CD4-positive, alpha-beta T cell treated with Interferon alpha-2 for 1 hour (primary cell): Measurements from ENCODE around the gene GAS7.

Experiments
- DNase-seq, 2 donors: peaks; one replicate each; pipeline ENCODE4 v3.0.0-alpha.2; 2020 to 2022

Gene GAS7

DNA sequence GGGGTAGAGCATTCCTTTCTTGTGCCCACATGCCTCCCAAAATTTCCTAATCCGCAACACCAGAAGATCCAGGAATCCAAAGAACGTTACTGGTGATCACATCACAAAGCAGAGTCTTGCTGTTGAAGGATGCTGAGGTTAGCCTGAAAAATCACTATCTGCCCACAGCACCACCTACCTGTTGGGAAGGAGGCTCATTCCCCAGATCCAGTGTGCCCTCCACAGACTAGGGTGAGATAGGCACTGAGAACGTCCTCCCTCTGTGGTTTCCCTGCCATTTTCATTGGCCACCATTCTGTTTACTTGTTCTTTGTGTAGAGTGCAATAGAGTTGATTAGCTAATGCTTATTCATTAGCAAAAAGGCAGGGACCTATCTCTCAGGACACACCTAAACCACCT is 323.7 kb downstream of the GAS7 start:
- DNase-seq: no peak

DNA sequence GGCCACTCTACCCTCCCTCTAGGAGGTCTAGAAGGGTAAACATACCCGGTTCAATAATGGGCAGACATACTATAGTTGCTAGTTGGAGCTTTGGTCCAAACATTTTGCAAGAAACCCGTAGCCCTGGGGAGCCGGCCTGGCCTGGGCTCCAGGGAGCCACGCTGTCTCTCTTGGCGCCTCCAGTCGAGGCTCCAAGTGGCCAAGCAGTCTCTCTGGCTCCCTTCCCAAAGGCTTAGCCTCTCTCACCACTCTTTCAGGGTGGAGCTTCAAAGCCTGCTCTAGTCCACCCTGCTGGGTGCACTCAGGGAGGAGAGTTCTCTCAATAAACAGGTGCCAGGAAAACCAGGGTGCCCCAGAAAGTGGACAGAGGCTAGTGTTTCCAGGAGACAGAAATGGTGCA is 325.6 kb downstream of the GAS7 start:
- DNase-seq: no peak

DNA sequence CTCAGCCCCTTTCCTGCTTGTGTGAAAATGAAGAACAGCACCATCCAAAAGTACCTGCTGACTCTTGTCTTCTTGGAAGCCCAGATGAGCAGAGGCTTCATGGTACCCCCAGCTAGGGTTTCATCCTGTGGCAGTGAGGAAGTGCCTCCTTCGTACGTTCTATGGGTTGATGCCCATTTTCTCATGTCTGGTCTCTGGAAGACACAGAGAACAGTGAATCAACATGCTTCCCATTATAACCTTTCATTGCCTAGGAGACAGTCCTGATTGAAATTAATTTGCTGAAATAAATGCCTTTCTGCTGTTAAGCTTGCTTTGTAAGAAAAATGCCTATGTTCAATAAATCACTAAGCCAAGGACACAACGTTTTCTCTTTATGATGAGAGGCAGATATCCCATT is 329.9 kb downstream of the GAS7 start:
- DNase-seq: no peak

DNA sequence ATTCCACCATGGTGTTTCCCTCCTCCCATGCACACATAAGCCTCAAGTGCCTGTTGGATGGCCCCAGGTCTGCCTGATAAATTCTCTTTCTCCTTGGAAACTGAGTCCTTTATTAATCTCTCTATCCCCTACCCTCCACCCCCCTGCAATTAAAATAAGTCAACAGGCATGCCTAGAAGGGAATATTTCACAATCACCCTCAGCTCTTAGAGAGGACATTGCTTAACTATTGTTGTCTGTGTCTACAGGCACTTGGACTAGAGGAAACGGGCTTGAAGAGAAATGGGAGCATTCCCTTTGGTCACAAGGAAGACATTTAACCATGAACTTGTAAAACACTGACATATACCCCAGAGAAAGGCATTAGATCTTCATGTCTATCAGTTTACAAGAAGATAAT is 332.8 kb downstream of the GAS7 start:
- DNase-seq: no peak

DNA sequence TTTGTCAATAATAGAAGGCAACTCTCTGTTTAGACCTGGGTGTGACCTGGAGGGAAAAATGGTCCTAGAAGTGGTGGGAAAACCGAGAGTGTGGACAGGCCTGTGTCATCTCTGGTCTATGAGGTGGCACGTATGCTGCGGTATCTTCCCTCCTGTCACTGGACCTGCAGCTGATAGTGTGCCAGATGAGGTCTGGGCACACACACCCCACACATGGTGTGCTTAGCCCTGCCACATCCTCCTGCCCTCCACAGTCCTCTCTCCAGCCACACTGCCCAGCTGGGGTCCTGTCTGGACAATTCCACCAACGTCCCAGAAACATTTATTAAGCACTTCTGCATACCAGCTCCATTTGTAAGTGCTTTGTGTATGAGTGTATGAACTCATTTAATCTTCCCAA is 335.5 kb downstream of the GAS7 start:
- DNase-seq: no peak

DNA sequence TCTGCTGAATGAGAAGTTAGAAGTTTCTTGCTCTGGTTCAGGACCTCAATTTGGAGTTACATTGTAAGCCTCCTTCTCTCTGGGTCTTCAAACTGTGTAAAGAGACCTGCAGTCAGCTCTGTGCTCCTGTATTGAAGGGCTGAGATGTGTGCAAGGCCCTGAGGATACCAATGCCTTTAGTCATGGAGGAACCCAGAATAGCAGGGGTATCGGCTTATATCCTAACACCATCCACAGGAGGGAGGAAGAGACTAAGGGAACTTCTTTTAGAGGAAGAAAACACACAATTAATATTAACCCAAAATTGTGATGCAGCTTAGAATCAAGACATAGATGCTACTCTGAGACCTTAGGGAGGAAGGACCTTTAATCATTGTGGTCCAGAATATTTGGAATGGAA is 336.2 kb downstream of the GAS7 start:
- no peak for DNase-seq

DNA sequence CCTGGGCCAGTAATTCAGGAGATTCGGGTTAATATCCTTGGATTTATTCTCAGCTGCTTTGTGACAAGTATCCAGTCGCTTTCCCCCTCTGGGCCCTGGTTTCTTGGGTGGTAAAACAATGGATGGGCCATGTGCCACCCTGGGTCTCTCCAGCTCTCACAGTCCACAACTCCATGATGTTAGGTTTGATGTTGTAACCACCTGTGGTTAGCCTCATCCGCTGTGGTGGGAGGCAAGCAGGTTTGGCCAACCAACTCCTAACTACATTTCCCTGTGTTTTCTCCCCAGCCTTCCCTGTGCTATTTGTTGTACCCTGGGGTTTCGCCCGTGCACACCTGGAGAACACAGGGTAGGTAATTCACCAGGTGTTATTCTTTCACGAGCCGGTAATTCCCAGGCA is 337.6 kb downstream of the GAS7 start:
- DNase-seq: no peak
